ENCODE measurements around the gene SP110.
"Not testable (repeated sequence)": the region's sequence is repeated elsewhere in the genome, so short reads cannot be mapped to it uniquely, and the experiment has no call there.

The SP110 gene

DNA sequence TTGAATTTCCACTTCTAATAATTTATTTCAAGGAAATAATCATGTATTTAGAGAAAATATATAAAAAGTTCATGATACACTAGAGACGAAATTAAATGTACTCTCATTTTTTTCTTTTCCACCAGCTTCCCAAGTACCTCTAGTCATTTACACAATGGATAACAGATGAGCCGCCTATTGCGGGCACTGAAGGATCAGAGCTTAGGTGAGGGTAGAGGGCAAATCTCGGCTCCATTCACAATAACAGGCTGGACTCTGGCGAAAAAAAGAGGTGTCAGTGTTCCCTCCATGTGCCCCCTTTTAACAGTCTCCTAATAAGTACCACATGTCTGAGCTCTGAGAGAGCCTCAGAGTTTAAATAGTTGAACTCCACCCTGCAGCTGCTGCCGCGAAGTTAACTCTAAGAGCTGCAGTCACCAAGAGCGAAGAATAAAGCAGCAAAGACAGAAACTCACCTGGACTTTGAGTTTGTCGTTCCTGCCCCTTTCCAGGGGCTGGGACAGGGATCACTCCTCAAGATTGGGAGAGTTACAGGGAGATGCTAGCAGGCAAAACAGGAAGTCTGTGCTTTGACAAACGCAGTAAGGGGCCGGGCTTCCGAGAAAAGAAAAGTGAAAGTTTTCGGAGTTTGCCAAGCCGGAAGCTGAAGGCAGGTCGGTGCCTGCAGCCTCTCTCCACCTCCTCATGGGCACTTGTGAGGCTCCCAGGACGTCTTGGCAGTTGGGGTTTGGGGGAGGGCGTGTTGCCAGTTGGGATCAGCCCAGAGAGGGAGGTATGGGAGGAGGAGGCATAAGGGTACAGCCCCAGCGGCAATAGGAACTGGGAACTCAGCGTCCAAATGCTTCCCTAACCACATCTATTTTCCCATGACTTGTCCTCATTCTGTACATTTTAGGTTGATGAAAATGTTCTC lies at the start of gene SP110:
SP110 (minus strand) TSS at position 566 of the 913 bp plus-strand sequence. CDS start 3,057 bp downstream, outside the sequence.
- DNase-seq = peak; percentile 60

DNA sequence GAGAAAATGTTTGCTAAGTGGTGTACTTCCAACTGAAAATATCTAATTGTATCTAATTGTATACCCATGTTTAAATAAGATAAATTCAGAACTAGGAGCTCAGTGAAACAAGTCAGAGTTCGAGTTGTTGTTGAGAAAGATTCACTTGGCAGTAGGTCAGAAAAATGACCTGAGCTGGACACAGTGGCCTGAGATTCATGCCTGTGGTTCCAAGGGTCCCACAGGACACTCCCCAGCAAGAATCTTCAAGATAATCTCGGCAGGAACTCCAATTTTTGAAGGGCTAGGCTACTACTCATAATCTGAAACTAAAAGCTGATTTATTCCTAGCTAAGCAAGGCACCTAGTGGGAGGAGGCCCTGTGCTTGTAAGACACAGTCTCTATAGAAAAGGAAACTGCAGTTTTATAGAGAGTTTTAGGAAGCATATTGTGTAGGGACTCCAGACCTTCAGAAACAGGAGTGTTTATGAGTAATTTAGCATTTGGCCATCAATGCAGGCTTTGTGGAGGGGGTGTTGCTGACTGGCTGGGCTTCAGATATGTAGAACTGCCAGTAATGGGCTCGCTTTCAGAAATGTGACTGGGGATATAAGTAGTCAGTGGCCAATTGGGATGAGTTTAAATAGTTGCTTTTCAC lies 48.9 kb upstream of the SP110 start:
- DNase-seq = no peak

DNA sequence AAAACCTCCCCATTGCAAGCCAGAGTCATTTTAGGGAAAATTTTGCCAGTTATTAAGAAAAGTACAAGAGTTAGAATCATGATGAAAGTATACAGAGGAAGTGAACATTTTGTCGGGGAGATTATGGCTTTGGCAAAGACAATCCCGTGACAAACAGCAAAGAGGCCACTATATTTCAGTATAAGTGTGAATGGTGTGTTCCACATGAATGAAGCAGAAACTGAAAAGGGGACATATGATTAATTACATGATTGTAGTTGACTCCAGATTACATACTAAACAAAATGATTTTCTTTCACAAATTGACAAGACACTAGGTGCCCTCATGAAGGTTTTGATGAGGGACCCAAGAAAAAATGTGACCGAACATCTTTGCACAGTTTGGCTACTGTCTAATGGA lies 47.8 kb upstream of the SP110 start:
- no peak for DNase-seq

DNA sequence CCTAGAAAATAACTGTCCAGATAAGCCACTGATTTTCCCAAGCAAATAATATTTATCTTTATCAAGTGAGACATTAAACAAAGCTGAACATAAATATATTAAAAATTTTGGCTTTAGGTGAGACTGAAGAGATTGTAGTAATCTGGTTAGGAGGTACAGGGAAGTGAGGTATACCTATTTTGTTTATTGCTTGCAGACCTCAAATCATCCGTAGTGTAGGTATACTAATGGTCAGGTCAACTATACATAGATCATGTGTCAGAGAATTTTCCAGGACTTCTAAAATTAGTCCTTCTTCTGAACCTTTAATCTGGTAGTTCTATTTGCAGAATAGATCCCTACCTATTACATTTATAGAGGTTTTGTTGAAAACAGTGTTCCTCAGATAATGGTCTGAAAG lies 47.3 kb upstream of the SP110 start:
- no peak for DNase-seq

DNA sequence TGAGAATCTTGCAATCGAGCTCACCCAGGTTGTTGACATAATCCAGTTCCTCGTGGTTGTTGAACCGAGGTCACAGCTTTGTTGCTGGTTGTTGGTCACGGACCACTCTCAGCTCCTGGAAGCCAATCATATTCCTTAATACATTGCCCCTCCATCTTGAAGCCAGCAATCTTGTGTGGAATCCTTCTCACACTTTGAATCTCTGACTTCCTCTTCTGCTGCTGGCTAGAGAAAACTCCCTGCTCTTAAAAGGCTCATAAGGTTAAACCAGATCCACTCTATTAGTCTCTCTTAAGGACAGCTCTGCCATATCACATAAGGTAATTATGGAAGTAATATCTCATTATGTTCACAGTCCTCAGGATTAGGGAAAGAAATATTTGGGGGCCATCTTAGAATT lies 46.9 kb upstream of the SP110 start:
- DNase-seq = no peak

DNA sequence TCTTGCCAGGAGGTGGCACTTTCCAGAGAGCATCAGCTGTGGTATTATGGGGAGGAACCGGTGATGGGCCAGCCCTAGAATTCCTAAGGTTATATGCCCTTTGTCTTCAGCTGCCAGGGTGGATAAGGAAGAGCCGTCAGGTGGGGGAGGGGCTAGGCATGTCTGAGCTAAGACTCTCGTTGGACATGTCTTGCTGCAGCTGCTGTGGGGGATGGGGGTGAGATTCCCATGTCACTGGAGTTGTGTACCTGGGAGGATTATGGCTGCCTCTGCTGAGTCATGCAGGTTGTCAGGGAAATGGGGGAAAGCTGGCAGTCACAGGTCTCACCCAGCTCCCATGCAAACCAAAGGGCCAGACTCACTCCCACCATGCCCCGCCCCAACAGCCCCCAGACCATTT lies 45.2 kb upstream of the SP110 start:
- DNase-seq = not testable (repeated sequence)

DNA sequence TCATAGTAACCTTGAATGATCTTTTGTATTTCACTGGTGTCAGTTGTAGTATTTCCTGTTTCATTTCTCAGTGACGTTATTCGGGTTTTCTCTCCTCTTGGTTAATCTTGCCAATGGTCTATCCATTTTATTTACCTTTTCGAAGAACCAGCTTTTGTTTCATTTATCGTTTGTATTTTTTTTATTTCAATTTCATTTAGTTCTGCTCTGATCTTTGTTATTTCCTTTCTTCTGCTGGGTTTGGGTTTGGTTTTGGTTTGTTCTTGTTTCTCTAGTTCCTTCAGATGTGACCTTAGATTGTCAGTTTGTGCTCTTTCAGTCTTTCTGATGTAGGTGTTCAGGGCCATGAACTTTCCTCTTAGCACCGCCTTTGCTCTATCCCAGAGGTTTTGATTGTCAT lies 42.5 kb upstream of the SP110 start:
- no peak for DNase-seq

DNA sequence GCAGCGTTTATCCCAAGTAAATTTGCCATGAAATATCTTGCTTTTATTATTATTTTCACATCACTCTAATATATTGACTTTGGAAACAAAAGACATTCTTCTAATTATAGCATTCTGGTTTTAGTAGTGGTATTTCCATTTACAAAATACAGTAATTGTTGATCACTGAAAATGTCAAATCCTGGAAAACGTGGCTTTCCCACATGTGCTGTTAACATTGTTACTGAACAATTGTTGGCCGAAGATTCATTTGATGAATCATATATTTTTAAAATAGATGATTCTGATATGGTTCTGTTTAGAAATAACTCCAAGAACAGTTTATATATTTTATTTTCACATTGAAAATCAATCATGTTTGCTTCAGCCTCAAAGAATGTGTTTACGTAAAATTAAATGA lies 38.7 kb upstream of the SP110 start:
- no peak for DNase-seq

DNA sequence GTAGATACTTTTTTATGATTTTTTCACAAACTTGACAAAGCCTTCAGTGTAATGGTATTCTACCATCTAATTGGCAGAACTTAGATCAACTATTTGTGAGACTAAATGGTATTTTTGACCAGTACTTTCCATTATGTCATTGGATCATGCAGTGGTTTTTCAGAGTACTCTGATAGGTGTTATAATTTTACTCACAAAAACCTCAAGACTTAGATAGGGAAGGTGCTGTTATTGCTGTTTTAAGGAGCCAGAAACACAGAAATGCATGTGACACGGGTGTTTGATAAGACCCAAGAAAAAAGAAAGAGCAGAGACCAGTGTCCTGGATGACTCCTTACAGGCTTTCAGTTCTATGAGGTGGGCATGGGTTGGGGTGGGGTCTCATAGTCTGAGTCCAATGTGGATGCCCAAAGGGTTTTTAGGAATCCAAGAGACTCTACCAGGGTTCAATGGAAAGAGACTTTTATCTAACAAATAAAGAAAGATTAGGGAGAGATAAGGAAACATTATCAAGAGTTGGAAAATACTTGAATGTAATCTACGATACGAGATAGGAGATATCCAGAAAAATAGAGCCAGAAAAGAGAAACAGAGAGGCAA lies 37.0 kb upstream of the SP110 start:
- no peak for DNase-seq

DNA sequence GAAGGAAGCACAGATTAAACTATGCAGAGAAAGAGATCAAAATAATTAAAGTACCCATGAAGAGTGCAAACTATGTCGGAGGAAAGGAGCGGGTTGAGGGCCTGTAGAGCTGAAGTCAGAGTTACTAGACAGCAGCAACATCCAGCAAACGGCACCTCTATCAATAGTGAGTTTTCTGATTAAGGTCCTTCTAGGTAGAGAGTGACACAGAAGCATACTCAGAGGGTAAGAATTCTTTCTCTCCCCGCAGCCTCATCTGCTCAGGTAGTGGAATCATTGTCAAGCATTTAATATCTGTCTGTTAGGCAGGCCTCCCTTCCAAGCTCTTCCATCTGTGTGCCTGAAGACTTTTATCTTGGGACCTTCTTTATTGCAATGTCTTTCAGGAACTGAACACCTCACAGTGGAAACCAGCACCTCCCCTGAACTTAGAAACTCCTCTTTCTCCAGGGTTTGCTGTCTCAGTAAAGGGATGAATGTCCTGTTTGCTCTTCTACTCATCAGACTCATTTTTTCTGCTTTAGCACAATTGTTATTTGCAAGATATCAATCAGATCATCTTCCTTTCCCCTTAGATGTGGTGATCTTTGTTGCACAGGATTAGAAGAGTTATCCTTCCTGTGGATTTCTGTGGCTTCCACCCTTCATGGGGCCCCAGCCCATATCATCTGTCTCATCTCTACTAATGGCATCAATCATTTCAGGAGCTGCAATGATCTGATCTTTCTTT lies 34.5 kb upstream of the SP110 start:
- peak; percentile 42 for DNase-seq

DNA sequence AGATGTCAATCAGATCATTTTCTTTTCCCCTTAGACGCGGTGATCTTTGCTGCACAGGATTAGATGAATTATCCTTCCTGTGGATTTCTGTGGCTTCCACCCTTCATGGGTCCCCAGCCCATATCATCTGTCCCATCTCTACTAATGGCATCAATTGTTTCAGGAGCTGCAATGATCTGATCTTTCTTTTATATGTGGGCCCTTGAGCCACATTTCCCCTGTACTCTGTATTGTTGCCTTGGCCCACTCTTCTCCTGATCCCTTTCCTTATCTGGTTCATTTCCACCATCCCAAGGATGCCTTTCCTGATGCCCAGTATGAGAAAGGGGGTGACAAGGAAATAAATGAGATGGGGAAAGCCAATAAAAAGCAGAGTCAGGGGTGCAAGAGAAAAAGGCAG lies 30.4 kb upstream of the SP110 start:
- no peak for DNase-seq

DNA sequence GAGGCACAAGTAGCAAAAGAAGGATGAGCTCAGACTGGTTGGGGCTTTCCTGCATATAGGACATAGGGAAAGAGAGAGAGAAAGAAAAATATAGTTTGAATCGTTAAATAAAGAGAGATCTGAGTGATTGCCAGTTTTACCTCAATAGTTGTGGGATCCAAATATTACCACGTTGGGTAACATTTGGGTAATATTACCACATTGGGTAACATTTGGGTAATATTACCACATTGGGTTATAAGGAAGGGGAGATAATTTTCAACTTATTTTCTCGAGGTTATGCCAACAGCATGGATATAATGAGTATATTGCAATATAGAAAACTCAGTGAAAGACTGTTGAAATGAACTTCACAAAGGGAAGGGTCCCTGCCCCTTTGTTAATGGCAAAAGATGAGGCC lies 26.4 kb upstream of the SP110 start:
- no peak for DNase-seq

DNA sequence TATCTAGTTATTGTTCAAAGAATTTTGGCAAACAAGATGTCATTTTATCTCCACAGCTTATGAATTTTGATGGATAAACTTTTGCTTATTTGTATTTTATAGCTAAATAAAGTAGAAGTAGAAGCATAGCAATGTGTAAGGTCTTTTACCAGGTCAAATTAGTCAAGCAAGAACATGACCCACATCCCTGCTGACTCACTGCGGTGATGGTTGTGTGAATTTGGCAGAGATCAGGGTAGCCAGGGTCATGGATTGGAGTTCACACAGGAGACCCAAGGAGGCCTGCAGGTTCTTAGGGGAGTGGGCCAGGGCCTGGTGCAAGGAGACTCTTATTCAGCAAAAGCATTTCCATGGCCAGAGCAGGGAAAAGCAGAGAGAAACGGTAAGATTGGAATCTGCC lies 24.4 kb upstream of the SP110 start:
- DNase-seq = no peak

DNA sequence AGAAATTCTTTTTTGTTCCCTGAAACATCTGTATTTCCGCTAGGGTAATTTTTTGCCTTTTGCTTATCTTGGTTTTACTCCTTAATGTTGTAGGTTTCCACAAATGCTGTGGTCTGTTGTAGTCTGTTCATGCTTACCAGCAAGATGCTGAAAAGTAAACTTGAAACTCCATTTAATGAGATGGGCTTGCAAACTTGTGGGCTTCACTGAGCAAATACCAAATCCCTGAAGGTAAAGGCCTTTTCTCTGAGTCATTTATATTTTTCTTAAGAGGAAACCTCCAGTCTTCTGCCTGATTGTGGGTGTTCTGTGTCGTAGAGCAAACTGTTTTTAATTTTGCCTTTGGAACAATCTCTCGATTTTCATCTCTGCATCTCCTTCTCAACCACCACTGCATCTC lies 15.1 kb upstream of the SP110 start:
- no peak for DNase-seq

DNA sequence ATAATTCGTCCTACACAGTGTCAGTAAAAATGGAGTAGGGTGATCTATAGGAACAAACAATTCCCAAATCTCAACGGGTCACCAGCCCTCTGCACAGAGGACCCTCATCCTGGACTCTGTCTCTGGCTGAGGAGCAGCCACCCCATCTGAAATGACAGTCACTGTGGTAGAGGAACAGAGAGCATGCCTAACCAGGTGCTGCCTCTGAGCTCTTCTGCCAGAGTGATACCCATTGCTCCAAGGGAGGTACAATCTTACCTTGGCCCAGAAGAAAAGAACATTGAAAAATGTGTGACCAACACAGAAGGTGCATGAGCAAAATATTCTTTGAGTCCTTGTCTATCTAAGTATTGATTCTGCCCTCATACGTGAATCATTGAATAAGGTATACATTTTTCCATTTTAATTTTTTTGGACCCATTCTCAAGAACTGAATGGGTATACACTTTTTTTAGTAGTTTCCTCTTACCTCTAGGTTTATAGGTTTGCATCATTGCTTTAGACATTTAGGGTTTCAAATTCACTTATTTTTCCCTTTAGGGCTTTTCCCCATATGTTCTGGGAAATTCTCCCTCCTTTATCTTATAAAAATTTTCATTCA lies 14.4 kb upstream of the SP110 start:
- no peak for DNase-seq

DNA sequence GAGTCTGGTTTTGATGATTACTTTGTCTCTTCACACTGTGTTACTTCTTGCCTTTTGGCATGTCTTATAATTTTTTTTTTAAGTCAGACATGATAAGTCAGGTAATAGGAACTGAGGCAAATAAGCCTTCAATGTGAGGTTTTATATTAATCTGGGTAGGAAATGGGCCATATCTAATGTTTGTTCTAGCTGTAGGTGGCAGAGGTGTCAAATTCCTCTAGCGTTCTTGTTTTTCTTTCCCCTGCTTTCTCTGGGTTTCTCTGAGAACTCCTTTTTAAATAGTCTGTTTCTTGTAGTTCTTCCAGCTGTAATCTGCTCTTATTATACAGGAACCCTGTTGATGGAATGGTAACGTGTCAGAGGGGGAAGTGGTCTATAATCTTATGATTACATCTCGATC lies 11.5 kb upstream of the SP110 start:
- no peak for DNase-seq

DNA sequence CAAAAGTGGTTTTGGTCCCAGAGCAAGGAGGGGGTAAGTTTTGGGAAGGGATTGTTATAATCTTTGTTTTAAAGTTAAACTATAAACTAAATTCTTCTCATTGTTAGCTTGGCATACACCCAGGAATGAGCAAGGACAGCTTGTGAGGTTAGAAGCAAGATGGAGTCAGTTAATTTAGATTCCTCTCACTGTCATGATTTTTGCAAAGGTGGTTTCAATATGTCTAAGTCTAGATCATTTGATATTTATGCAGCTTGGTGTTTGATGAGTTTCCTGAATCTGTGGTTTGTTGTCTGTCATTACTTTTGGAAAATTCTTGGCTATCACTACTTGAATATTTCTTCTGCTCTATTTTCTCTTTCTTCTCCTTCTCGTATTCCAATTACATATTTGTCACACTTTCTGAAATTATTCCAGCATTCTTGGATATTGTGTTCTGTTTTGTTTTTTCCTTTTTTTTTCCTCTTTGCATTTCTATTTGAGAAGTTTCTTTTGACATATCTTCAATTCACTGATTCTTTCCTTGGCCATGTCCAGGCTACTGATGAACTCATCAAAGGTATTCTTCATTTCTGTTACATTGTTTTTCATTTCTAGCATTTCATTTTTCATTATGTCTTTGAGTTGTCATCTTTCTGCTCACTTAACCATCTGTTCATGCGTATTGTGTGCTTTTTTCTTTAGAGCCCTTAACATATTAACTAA lies 10.9 kb upstream of the SP110 start:
- DNase-seq = no peak

DNA sequence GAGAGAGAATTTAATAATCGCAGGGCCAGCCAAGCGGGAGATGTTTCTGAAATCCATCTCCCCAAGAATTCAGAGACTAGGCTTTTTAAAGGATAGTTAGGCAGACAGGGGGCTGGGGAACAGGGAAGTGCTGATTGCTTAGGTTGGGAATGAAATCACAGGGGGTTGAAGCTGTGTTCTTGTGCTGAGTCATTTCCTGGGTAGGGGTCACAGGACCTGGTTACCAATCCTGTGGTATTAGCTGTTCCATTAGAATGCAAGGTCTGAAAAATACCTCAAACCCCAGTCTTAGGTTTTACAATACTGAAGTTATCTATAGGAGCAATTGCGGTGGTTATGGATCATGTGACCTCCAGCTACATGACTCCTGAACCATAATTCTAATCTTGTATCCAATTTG lies 10.3 kb upstream of the SP110 start:
- DNase-seq = no peak

DNA sequence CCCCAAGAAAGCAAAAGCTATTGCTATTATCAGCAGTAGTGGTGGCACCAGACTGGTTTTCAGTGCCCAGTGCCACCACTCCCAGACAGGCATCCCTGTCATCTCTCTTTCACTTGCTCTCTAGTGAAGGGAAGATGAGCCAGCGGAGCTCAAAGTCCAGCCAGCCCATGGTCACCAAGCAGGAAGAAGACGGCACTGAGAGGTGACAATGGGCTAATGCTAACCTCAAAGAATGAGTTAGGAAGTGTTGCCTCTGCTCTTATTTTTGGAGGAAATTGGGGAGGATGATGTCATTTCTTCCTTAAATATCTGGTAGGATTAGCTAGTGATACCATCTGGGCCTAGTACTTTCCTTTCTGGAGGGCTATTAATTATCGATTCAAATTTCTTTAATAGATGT lies 7.4 kb upstream of the SP110 start:
- no peak for DNase-seq

DNA sequence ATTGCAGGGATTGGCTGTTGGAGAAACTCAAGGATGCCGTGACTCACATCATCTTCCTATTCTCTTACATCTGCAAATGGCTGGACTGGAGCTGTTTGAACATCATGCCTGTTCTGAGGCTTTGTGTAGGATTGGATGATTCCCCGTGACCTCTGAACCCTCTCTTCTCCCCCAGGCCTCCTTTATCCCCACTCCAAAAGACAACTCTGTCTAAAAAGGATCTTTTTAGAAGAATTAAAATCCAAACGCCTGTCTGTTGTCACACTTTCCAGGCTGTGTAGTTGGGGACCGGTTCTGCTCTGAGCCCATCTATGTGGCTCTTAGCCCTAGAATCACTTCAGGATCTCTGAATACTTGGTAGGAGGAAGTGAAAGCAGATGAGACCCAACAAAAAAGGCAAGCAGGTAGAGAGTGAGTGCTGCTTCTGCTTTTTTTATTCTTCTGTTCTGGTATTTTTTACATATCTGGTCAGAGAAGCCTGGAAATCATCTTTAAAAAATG lies 6.3 kb upstream of the SP110 start:
- DNase-seq = no peak

DNA sequence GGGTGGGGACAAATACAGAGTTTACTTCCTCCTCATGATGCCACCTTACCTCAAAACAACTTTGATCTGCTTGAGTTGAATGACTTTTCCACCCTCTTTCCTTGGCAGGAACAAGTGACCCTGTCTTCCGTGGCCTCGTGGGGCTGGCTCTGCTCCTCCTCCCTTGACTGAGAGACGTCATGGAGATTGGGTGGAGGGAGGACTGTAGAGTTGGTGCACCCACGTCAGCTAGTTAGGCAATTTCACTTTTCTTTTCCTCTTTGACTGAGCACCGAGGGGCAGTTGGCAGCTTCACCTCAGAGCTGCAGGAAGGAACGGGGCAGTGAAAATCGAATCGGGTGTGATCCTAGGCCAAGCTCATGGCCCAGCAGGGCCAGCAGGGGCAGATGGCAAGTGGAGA lies 5.7 kb upstream of the SP110 start, which contains the start of gene SP140:
SP140 (plus strand) TSS at position 251 of the 400 bp plus-strand sequence; CDS start at position 360, 109 bp downstream.
- peak; percentile 77 for DNase-seq

DNA sequence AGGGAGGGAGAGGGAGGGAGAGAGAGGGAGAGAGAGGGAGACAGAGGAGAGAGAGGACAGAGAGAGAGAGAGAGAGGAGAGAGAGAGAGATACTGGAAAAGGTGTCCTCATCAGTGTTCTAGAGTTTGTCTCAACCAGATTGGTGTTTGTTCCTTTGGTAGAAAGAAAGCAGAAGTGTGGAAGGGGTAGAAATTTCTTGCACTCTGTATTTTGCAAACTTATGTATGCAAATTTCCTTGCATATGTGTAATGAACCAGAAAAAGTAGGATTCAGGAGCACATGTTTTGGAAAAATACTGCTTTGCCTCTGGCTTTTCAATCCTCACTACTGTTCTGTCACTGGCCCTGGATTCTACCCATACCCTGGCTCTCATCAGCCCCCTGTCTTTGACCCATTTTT lies 4.7 kb upstream of the SP110 start:
- DNase-seq = no peak
